ENCODE data around the gene ANKRD63. TPM values are rescaled to one million over a fixed set of nuclear protein-coding genes. Genes with fewer than 3 reads are reported as not detected.

Gene ANKRD63
- total and polyA plus RNA-seq, 9 of the 15 experiments (the other 6 are each of a cell fraction or from before 2014, with no cell fraction given), result 1.3 to 2.0 (median 1.8) TPM; not detected in 6

DNA sequence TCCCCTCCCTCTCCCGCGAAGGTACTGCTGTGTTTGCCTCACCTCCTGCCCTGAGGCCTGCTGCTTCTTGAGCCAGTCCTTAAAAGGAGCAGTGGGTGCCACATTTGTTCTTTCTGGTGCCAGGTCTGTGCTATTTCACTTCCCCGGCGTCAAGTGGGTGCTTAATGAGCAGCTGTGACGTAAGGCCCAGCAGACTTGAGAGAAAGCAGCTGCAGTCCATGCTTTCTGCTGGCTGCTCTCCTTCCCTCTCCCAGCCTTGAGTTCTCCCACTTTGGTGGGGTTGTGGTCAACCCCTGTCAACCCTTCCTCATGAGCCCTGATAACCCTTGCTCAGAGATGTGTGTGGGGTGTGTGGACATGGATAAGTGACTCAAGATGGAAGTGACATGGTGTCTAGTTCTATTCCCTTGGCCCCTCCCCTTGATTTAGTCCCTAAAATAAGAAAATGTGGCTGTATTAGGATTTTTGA is 47.5 kb upstream of the ANKRD63 start (continued):
- peak; percentile 61; the same call in 1 of the 2 replicates for TF ChIP-seq ETV5 (CRISPR knock-in tag; IDR thresholded peaks at IDR 0.05; ENCODE audit: low read depth)
- no peak for TF ChIP-seq ZNF398 (CRISPR knock-in tag; IDR thresholded peaks at IDR 0.05)
- no peak for TF ChIP-seq YBX1 (IDR thresholded peaks at IDR 0.05)
- TF ChIP-seq ZNF511 (CRISPR knock-in tag; IDR thresholded peaks at IDR 0.05), result no peak
- TF ChIP-seq SMARCE1 (IDR thresholded peaks at IDR 0.05), result peak; percentile 66
- no peak for TF ChIP-seq ZNF217 (CRISPR knock-in tag; IDR thresholded peaks at IDR 0.05)
- peak; percentile 82 for TF ChIP-seq MGA (IDR thresholded peaks at IDR 0.05)
- peak; percentile 59; the same call in 1 of the 2 replicates for TF ChIP-seq ZBTB7A (IDR thresholded peaks at IDR 0.05; ENCODE audit: borderline replicate concordance, control insufficient read depth, low read depth, low read length)
- TF ChIP-seq, protein P1, sequence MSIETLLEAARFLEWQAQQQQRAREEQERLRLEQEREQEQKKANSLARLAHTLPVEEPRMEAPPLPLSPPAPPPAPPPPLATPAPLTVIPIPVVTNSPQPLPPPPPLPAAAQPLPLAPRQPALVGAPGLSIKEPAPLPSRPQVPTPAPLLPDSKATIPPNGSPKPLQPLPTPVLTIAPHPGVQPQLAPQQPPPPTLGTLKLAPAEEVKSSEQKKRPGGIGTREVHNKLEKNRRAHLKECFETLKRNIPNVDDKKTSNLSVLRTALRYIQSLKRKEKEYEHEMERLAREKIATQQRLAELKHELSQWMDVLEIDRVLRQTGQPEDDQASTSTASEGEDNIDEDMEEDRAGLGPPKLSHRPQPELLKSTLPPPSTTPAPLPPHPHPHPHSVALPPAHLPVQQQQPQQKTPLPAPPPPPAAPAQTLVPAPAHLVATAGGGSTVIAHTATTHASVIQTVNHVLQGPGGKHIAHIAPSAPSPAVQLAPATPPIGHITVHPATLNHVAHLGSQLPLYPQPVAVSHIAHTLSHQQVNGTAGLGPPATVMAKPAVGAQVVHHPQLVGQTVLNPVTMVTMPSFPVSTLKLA (conservative IDR thresholded peaks at IDR 0.05), result peak in 1 of 2 experiments; percentile 63; a peak in 2 of 4 replicates
- TF ChIP-seq L3MBTL2 (IDR thresholded peaks at IDR 0.05), result peak; percentile 86
- TF ChIP-seq TRIM24 (IDR thresholded peaks at IDR 0.05), result 0 out of 4 replicates have a peak, but pooled peaks of 1 of the 2 experiments have one; percentile 38
- TF ChIP-seq ZNF3 (CRISPR knock-in tag; IDR thresholded peaks at IDR 0.05), result no peak

Measured in K562 (cell line).